ENCODE measurements around the gene SLC15A4.

- TF ChIP-seq POLR2A (IDR thresholded peaks at IDR 0.05) (no peak), CTCF (IDR thresholded peaks at IDR 0.05) (no peak), POLR2AphosphoS5 (IDR thresholded peaks at IDR 0.05) (no peak)
Observed at GRCh38 chr12:128807161-128807724, 16.5 kb downstream of the SLC15A4 start.

Data from breast epithelium (tissue), 3 donors.